Prostate gland (tissue), 2 donors: ENCODE results near the gene TTC39B. TPM values are rescaled to one million over a fixed set of nuclear protein-coding genes. Genes with fewer than 3 reads are reported as not detected.
"Not testable (repeated sequence)": the region's sequence is repeated elsewhere in the genome, so short reads cannot be mapped to it uniquely, and the experiment has no call there.

ENCODE experiments used
- DNase-seq: peaks from one replicate; pipeline ENCODE4 v3.0.0-alpha.2; 2019; ENCODE audit warnings: low spot score
- H3K27ac ChIP-seq, 2 donors: fragments of 200-600 bp; sonication (generic); 2 replicates each; pipeline ENCODE4 v1.5.1; 2017 to 2019
- H3K27me3 ChIP-seq: fragments of 200-600 bp; sonication (generic); replicated peaks from 2 replicates; pipeline ENCODE4 v1.5.1; 2019; ENCODE audit not compliant: insufficient read depth
- H3K36me3 ChIP-seq, 2 donors: fragments of 200-600 bp; sonication (generic); 1 replicate in 1 of 2; 2 replicates in 1 of 2; pipeline versions ENCODE4 v1.5.1 to v1.8.1; 2017 to 2019
- H3K4me1 ChIP-seq: fragments of 200-600 bp; sonication (generic); replicated peaks from 2 replicates; pipeline ENCODE4 v1.5.1; 2019
- H3K4me3 ChIP-seq, 2 donors: fragments of 200-600 bp; sonication (generic); 2 replicates each; pipeline ENCODE4 v1.5.1; 2017 to 2019
- H3K9me3 ChIP-seq: fragments of 200-600 bp; sonication (generic); 2 replicates; pipeline ENCODE4 v1.5.1; 2017
- CTCF ChIP-seq, 4 experiments: fragments of 200-600 bp in 2 of 4; fragments of 450-650 bp in 2 of 4; sonication (generic) in 2 of 4; IDR thresholded peaks; 1 replicate in 3 of 4; 2 replicates in 1 of 4; pipeline ENCODE4 v1.5.1; 2016 to 2019; ENCODE audit warnings: antibody characterized with exemption in 4 of 4, mild to moderate bottlenecking in 2 of 4, moderate library complexity in 2 of 4
- POLR2A ChIP-seq: fragments of 450-650 bp; IDR thresholded peaks from one replicate; pipeline ENCODE4 v1.6.1; 2016; ENCODE audit warnings: antibody characterized with exemption, mild to moderate bottlenecking
- POLR2AphosphoS5 ChIP-seq: sonication (generic); formaldehyde crosslinking; IDR thresholded peaks from one replicate; pipeline ENCODE4 v1.6.1; 2017; ENCODE audit warnings: antibody characterized with exemption
- WGBS: methylation state at CpG from one replicate; pipeline ENCODE4 v1.1.5; 2018; 5-methylcytosine and 5-hydroxymethylcytosine counted together
- intact Hi-C: fragments of 100-400 bp; cut with DNase I; formaldehyde crosslinking; loops from one replicate; pipeline ENCODE4 v1.14.2; 2022
- total RNA-seq, 2 donors: library from RNA; depleted of rRNA; stranded (reverse); fragments of >200 nt; gene quantifications; one replicate each; pipeline ENCODE4 v1.1.0, GENCODE V29; 2016

The TTC39B gene
- total RNA-seq, 2 donors from 2014 or later, result 4.2 to 4.3 TPM

- intact Hi-C loops, result no loop called here
These were observed 63.9 kb downstream of the TTC39B start for GRCh38 chr9:15243081-15243480.

GRCh38 chr9:15240927-15241326 lies 66.1 kb downstream of the TTC39B start:
- Histone ChIP-seq H3K36me3 (no peaks in the 10 kb centered on the region), H3K4me3 (no peak overlapping the region), H3K9me3 (no peaks in the 10 kb centered on the region), H3K4me1 (no peaks in the 10 kb centered on the region), H3K27me3 (no peaks in the 10 kb centered on the region), H3K27ac (no peak overlapping the region)
- WGBS, result 88% methylated on average over 4 of the region's 4 CpGs
- no peak for TF ChIP-seq POLR2AphosphoS5
- TF ChIP-seq CTCF (IDR thresholded peaks at IDR 0.05), result no peak
- TF ChIP-seq POLR2A, result no peak
- intact Hi-C loops, result no loop called here
- no peak for DNase-seq

More at GRCh38 chr9:15243081-15243480, 63.9 kb downstream of the TTC39B start:
- Histone ChIP-seq H3K27ac (no peak overlapping the region), H3K4me3 (no peak overlapping the region), H3K36me3 (no peaks in the 10 kb centered on the region), H3K4me1 (no peaks in the 10 kb centered on the region), H3K27me3 (no peaks in the 10 kb centered on the region), H3K9me3 (no peaks in the 10 kb centered on the region)
- 94% methylated on average over 1 of the region's 1 CpG for WGBS
- no peak for TF ChIP-seq POLR2AphosphoS5
- TF ChIP-seq POLR2A, result no peak
- TF ChIP-seq CTCF (IDR thresholded peaks at IDR 0.05), result no peak
- no peak for DNase-seq

- Histone ChIP-seq H3K4me1 (no peaks in the 10 kb centered on the region), H3K9me3 (no peaks in the 10 kb centered on the region), H3K36me3 (no peaks in the 10 kb centered on the region), H3K27ac (no peak overlapping the region), H3K4me3 (no peak overlapping the region), H3K27me3 (no peaks in the 10 kb centered on the region)
- DNase-seq, result no peak
- WGBS, result 64% methylated on average over 2 of the region's 2 CpGs
- TF ChIP-seq POLR2A (no peak), CTCF (IDR thresholded peaks at IDR 0.05) (no peak)
- intact Hi-C loops, result no loop called here
These were observed 67.2 kb downstream of the TTC39B start for GRCh38 chr9:15239816-15240215.

- Histone ChIP-seq H3K27ac (no peak overlapping the region), H3K27me3 (no peaks in the 10 kb centered on the region), H3K36me3 (no peaks in the 10 kb centered on the region), H3K4me1 (no peaks in the 10 kb centered on the region), H3K9me3 (no peaks in the 10 kb centered on the region), H3K4me3 (no peak overlapping the region)
- intact Hi-C loops, result no loop called here
- TF ChIP-seq POLR2AphosphoS5 (no peak), POLR2A (no peak), CTCF (IDR thresholded peaks at IDR 0.05) (no peak)
- 91% methylated on average over 5 of the region's 5 CpGs for WGBS
- DNase-seq, result no peak
These were observed 68.4 kb downstream of the TTC39B start for GRCh38 chr9:15238646-15239045.

- no peaks in the 10 kb centered on the region for H3K4me1 ChIP-seq
- H3K27ac ChIP-seq, result no peak overlapping the region
- TF ChIP-seq POLR2A, result no peak
- TF ChIP-seq CTCF (IDR thresholded peaks at IDR 0.05), result no peak
- no peak for TF ChIP-seq POLR2AphosphoS5
- intact Hi-C loops, result no loop called here
- no peaks in the 10 kb centered on the region for H3K9me3 ChIP-seq
- no peak overlapping the region for H3K4me3 ChIP-seq
- H3K36me3 ChIP-seq, result no peaks in the 10 kb centered on the region
- WGBS, result 69% methylated on average over 2 of the region's 2 CpGs
- H3K27me3 ChIP-seq, result no peaks in the 10 kb centered on the region
- DNase-seq, result no peak
These were observed 71.4 kb downstream of the TTC39B start for GRCh38 chr9:15235658-15236057.

GRCh38 chr9:15233941-15234490 lies 73.0 kb downstream of the TTC39B start:
- H3K27ac ChIP-seq, intact Hi-C loops, H3K4me3 ChIP-seq, H3K4me1 ChIP-seq, H3K36me3 ChIP-seq, H3K9me3 ChIP-seq, H3K27me3 ChIP-seq, DNase-seq: not testable (repeated sequence)
- 95% methylated on average over 24 of the region's 41 CpGs for WGBS

GRCh38 chr9:15232706-15233280 lies 74.2 kb downstream of the TTC39B start:
- H3K27me3 ChIP-seq, H3K4me1 ChIP-seq, DNase-seq, intact Hi-C loops, H3K36me3 ChIP-seq, H3K27ac ChIP-seq, H3K4me3 ChIP-seq, H3K9me3 ChIP-seq: not testable (repeated sequence)
- WGBS, result 95% methylated on average over 29 of the region's 29 CpGs
